ENCODE results near the gene ADAM29.

The ADAM29 gene

DNA sequence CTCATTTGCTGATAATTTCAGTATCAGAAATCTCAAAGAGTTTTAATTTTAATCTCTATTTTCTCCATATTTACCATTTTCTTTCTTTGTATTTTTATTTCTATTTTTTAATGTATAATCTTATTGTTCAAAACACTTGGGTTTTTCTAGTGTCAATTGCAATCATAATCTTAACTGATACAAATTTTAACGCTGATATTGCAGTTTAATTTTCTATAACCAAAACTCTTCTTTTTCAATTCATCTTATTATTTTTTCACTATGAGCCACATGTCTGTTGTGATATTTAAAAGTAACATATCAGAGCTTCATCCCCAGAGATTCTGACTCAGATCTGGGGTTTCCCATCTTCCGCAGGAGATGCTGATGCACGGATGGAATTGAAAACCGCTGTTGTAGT is 16.2 kb downstream of the ADAM29 start:
- no peaks in the 10 kb centered on the region for H3K27me3 ChIP-seq (ENCODE audit: insufficient read depth, low read length, poor library complexity, severe bottlenecking)
- H4K20me1 ChIP-seq (ENCODE audit: insufficient read depth, low read length, poor library complexity, severe bottlenecking) = no peaks in the 10 kb centered on the region
- no peaks in the 10 kb centered on the region for H3K36me3 ChIP-seq (ENCODE audit: insufficient read depth, low read length)
- no peak for TF ChIP-seq EZH2phosphoT487 (IDR thresholded peaks at IDR 0.05; ENCODE audit: borderline replicate concordance)
- TF ChIP-seq, protein P1, sequence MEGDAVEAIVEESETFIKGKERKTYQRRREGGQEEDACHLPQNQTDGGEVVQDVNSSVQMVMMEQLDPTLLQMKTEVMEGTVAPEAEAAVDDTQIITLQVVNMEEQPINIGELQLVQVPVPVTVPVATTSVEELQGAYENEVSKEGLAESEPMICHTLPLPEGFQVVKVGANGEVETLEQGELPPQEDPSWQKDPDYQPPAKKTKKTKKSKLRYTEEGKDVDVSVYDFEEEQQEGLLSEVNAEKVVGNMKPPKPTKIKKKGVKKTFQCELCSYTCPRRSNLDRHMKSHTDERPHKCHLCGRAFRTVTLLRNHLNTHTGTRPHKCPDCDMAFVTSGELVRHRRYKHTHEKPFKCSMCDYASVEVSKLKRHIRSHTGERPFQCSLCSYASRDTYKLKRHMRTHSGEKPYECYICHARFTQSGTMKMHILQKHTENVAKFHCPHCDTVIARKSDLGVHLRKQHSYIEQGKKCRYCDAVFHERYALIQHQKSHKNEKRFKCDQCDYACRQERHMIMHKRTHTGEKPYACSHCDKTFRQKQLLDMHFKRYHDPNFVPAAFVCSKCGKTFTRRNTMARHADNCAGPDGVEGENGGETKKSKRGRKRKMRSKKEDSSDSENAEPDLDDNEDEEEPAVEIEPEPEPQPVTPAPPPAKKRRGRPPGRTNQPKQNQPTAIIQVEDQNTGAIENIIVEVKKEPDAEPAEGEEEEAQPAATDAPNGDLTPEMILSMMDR (conservative IDR thresholded peaks at IDR 0.05; ENCODE audit: low read length) = no peak
- H3K79me2 ChIP-seq (ENCODE audit: insufficient read depth, low read length) = no peaks in the 10 kb centered on the region
- H3F3A ChIP-seq (ENCODE audit: low read depth) = no peaks in the 10 kb centered on the region
- no peak overlapping the region for H3K4me3 ChIP-seq (ENCODE audit: low read length, poor library complexity, severe bottlenecking)
- H2AFZ ChIP-seq (ENCODE audit: low read length) = no peak overlapping the region
- H3K9ac ChIP-seq (ENCODE audit: low read depth, low read length, poor library complexity, severe bottlenecking) = no peak overlapping the region
- H3K4me1 ChIP-seq (ENCODE audit: insufficient read depth, low read length, poor library complexity, severe bottlenecking) = no peaks in the 10 kb centered on the region
- H3K9me2 ChIP-seq (replicated peaks; ENCODE audit: low read depth, low read length) = no peaks in the 10 kb centered on the region
- H3K4me2 ChIP-seq (ENCODE audit: low read depth, low read length, poor library complexity, severe bottlenecking) = no peak overlapping the region
- H3K9me3 ChIP-seq (ENCODE audit: insufficient read depth, low read depth, low read length) = no peaks in the 10 kb centered on the region

DNA sequence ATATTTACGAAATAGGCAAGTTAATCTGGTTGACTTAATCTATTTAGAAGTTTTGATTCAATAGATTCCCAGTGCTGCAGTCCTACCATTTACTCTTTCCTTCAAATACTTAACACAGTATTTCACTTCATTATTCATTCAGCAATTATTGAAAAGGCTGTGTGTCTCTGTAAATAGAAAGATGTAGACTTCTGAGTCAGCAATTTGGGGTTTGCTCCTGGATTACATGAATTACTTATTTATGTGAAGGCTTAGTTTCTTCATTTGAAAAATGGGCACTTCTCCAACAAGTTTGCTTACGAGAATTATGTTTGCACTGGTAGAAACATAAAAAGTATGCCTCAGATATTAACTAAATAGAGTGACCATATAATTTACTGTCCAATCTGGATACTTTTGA is 17.4 kb downstream of the ADAM29 start:
- Histone ChIP-seq H3K4me1 (ENCODE audit: insufficient read depth, low read length, poor library complexity, severe bottlenecking) (no peaks in the 10 kb centered on the region), H2AFZ (ENCODE audit: low read length) (no peak overlapping the region), H3F3A (ENCODE audit: low read depth) (no peaks in the 10 kb centered on the region), H3K9ac (ENCODE audit: low read depth, low read length, poor library complexity, severe bottlenecking) (no peak overlapping the region), H3K9me3 (ENCODE audit: insufficient read depth, low read depth, low read length) (no peaks in the 10 kb centered on the region), H3K4me2 (ENCODE audit: low read depth, low read length, poor library complexity, severe bottlenecking) (no peak overlapping the region), H4K20me1 (ENCODE audit: insufficient read depth, low read length, poor library complexity, severe bottlenecking) (no peaks in the 10 kb centered on the region), H3K27me3 (ENCODE audit: insufficient read depth, low read length, poor library complexity, severe bottlenecking) (no peaks in the 10 kb centered on the region), H3K4me3 (ENCODE audit: low read length, poor library complexity, severe bottlenecking) (no peak overlapping the region), H3K79me2 (ENCODE audit: insufficient read depth, low read length) (no peaks in the 10 kb centered on the region), H3K36me3 (ENCODE audit: insufficient read depth, low read length) (no peaks in the 10 kb centered on the region), H3K9me2 (replicated peaks; ENCODE audit: low read depth, low read length) (no peaks in the 10 kb centered on the region)
- no peak for TF ChIP-seq EZH2phosphoT487 (IDR thresholded peaks at IDR 0.05; ENCODE audit: borderline replicate concordance)
- TF ChIP-seq, protein P1 (conservative IDR thresholded peaks at IDR 0.05; ENCODE audit: low read length) = no peak

GRCh38 chr4:174940002-174940401 is 21.8 kb downstream of the ADAM29 start:
- H3K9me3 ChIP-seq (ENCODE audit: insufficient read depth, low read depth, low read length) = no peaks in the 10 kb centered on the region
- no peaks in the 10 kb centered on the region for H3K4me1 ChIP-seq (ENCODE audit: insufficient read depth, low read length, poor library complexity, severe bottlenecking)
- no peaks in the 10 kb centered on the region for H3K27me3 ChIP-seq (ENCODE audit: insufficient read depth, low read length, poor library complexity, severe bottlenecking)
- TF ChIP-seq, protein P1 (conservative IDR thresholded peaks at IDR 0.05; ENCODE audit: low read length) = no peak
- TF ChIP-seq EZH2phosphoT487 (IDR thresholded peaks at IDR 0.05; ENCODE audit: borderline replicate concordance) = no peak
- H3K4me3 ChIP-seq (ENCODE audit: low read length, poor library complexity, severe bottlenecking) = no peak overlapping the region
- H3F3A ChIP-seq (ENCODE audit: low read depth) = no peaks in the 10 kb centered on the region
- H3K79me2 ChIP-seq (ENCODE audit: insufficient read depth, low read length) = no peaks in the 10 kb centered on the region
- no peak overlapping the region for H3K4me2 ChIP-seq (ENCODE audit: low read depth, low read length, poor library complexity, severe bottlenecking)
- no peaks in the 10 kb centered on the region for H4K20me1 ChIP-seq (ENCODE audit: insufficient read depth, low read length, poor library complexity, severe bottlenecking)
- H2AFZ ChIP-seq (ENCODE audit: low read length) = no peak overlapping the region
- H3K9me2 ChIP-seq (replicated peaks; ENCODE audit: low read depth, low read length) = no peaks in the 10 kb centered on the region
- H3K9ac ChIP-seq (ENCODE audit: low read depth, low read length, poor library complexity, severe bottlenecking) = no peak overlapping the region
- H3K36me3 ChIP-seq (ENCODE audit: insufficient read depth, low read length) = no peaks in the 10 kb centered on the region

All from Loucy (cell line).